HepG2 (cell line): ENCODE measurements around the gene TMEM214. TPM values are rescaled to one million over a fixed set of nuclear protein-coding genes. Genes with fewer than 3 reads are reported as not detected.

ENCODE experiments used
- ARID4A ChIP-seq: sonication (generic); formaldehyde crosslinking; IDR thresholded peaks from 2 replicates; pipeline ENCODE4 v1.5.0; 2020; ENCODE audit warnings: mild to moderate bottlenecking, missing genetic modification reagents, borderline replicate concordance
- ARNTL ChIP-seq: sonication (generic); formaldehyde crosslinking; IDR thresholded peaks from 2 replicates; pipeline ENCODE4 v1.4.0; 2020; ENCODE audit warnings: mild to moderate bottlenecking, missing genetic modification reagents
- CBX2 ChIP-seq, 2 experiments: fragments of 200-600 bp in 1 of 2; sonication (generic); formaldehyde crosslinking in 1 of 2; IDR thresholded peaks; 2 replicates each; pipeline versions ENCODE4 v1.7.0 to v1.8.1; 2018 to 2022; ENCODE audit warnings: low read depth in 2 of 2, low read length in 1 of 2, mild to moderate bottlenecking in 1 of 2, missing genetic modification reagents in 1 of 2
- CENPBD1 ChIP-seq: sonication (generic); formaldehyde crosslinking; IDR thresholded peaks from 2 replicates; pipeline ENCODE4 v1.8.0; 2022; ENCODE audit warnings: missing genetic modification reagents, low read depth, mild to moderate bottlenecking, borderline replicate concordance
- GLI4 ChIP-seq: sonication (generic); formaldehyde crosslinking; IDR thresholded peaks from 2 replicates; pipeline ENCODE4 v1.5.1; 2020; ENCODE audit warnings: missing genetic modification reagents, mild to moderate bottlenecking, moderate library complexity, borderline replicate concordance
- HMGA1 ChIP-seq: sonication (generic); formaldehyde crosslinking; conservative IDR thresholded peaks from 2 replicates; pipeline ENCODE4 v1.4.0; 2020; ENCODE audit warnings: missing genetic modification reagents
- HNF1B ChIP-seq: sonication (generic); formaldehyde crosslinking; IDR thresholded peaks from 2 replicates; pipeline ENCODE4 v1.5.1; 2020; ENCODE audit warnings: mild to moderate bottlenecking, moderate library complexity, missing genetic modification reagents
- JUND ChIP-seq: sonication (generic); formaldehyde crosslinking; IDR thresholded peaks from 2 replicates; pipeline ENCODE4 v1.8.0; 2022; ENCODE audit warnings: mild to moderate bottlenecking, missing genetic modification reagents
- KDM4B ChIP-seq: sonication (generic); formaldehyde crosslinking; IDR thresholded peaks from 2 replicates; pipeline ENCODE4 v1.4.0; 2020; ENCODE audit warnings: missing genetic modification reagents
- PRDM4 ChIP-seq: sonication (generic); formaldehyde crosslinking; IDR thresholded peaks from 2 replicates; pipeline ENCODE4 v1.9.0; 2021; ENCODE audit warnings: missing genetic modification reagents, borderline replicate concordance
- ZBTB39 ChIP-seq: sonication (generic); formaldehyde crosslinking; IDR thresholded peaks from 2 replicates; pipeline ENCODE4 v1.5.0; 2020; ENCODE audit warnings: missing genetic modification reagents
- ZFP36L1 ChIP-seq: sonication (generic); formaldehyde crosslinking; IDR thresholded peaks from 2 replicates; pipeline ENCODE4 v1.8.0; 2022; ENCODE audit warnings: mild to moderate bottlenecking, missing genetic modification reagents, moderate library complexity
- ZNF329 ChIP-seq: sonication (generic); formaldehyde crosslinking; IDR thresholded peaks from 2 replicates; pipeline ENCODE4 v1.9.0; 2021; ENCODE audit warnings: low read depth, mild to moderate bottlenecking, missing genetic modification reagents
- ZNF501 ChIP-seq: sonication (generic); formaldehyde crosslinking; IDR thresholded peaks from 2 replicates; pipeline ENCODE4 v1.5.1; 2020; ENCODE audit warnings: mild to moderate bottlenecking, moderate library complexity, missing genetic modification reagents
- ZNF747 ChIP-seq: sonication (generic); formaldehyde crosslinking; IDR thresholded peaks from 2 replicates; pipeline ENCODE4 v1.8.1; 2023; ENCODE audit warnings: missing genetic modification reagents, mild to moderate bottlenecking, borderline replicate concordance
- ZNF816 ChIP-seq: sonication (generic); formaldehyde crosslinking; IDR thresholded peaks from 2 replicates; pipeline ENCODE4 v1.8.0; 2022; ENCODE audit warnings: missing genetic modification reagents, mild to moderate bottlenecking, borderline replicate concordance
- polyA plus RNA-seq, 8 experiments: library from polyadenylated mRNA; depleted of rRNA in 3 of 8; stranded (reverse) in 7 of 8; unstranded in 1 of 8; fragments of >200 nt; fragmentation: Illumina TruSeq in 4 of 8; extraction: Trizol in 4 of 8; gene quantifications; 2 replicates each; pipeline versions ENCODE4 v1.2.1 to v1.2.3, GENCODE V29; 2011 to 2016; ENCODE audit warnings: low read depth in 4 of 8, missing spikeins in 1 of 8, mixed read lengths in 1 of 8; ENCODE audit not compliant: insufficient read depth in 1 of 8
- total RNA-seq, 5 experiments: library from RNA; depleted of rRNA; stranded (reverse); fragments of >200 nt; fragmentation: Illumina TruSeq; extraction: Trizol; gene quantifications; 2 replicates each; pipeline ENCODE4 v1.2.3, GENCODE V29; 2016; ENCODE audit warnings: low read depth in 1 of 5

The TMEM214 gene
- total and polyA plus RNA-seq, 2 of the 13 experiments (the other 11 are each of a cell fraction or from before 2014, with no cell fraction given), result 58.3 to 132 TPM

- TF ChIP-seq HNF1B (CRISPR knock-in tag), result peak; percentile 56; the same call in 1 of the 2 replicates
- TF ChIP-seq CBX2 (IDR thresholded peaks at IDR 0.05; ENCODE audit: low read depth, low read length), result no peak
- no peak for TF ChIP-seq CBX2 (CRISPR knock-in tag; IDR thresholded peaks at IDR 0.05; ENCODE audit: low read depth)
- TF ChIP-seq ZNF816 (CRISPR knock-in tag), result 0 out of 2 replicates have a peak, but pooled peaks have one; percentile 53
- TF ChIP-seq ZNF329 (CRISPR knock-in tag), result peak; percentile 54; the same call in 1 of the 2 replicates
- TF ChIP-seq KDM4B (CRISPR knock-in tag), result 0 out of 2 replicates have a peak, but pooled peaks have one; percentile 17
- no peak for TF ChIP-seq PRDM4 (CRISPR knock-in tag)
- no peak for TF ChIP-seq JUND (CRISPR knock-in tag)
- peak; percentile 6; the same call in 1 of the 2 replicates for TF ChIP-seq ZNF501 (CRISPR knock-in tag)
- TF ChIP-seq ZNF747 (CRISPR knock-in tag), result peak; percentile 68; the same call in 1 of the 2 replicates
- TF ChIP-seq GLI4 (CRISPR knock-in tag), result peak; percentile 6; the same call in 1 of the 2 replicates
- peak; percentile 54; the same call in 1 of the 2 replicates for TF ChIP-seq ARID4A (CRISPR knock-in tag)
- TF ChIP-seq ZBTB39, result no peak
- TF ChIP-seq ARNTL (CRISPR knock-in tag), result no peak; the same call in 1 of the 2 replicates
- TF ChIP-seq ZFP36L1, result 0 out of 2 replicates have a peak, but pooled peaks have one; percentile 28
- no peak for TF ChIP-seq HMGA1 (CRISPR knock-in tag)
- 0 out of 2 replicates have a peak, but pooled peaks have one; percentile 14 for TF ChIP-seq CENPBD1 (CRISPR knock-in tag)
Measured at GRCh38 chr2:27033253-27033852, 588 bp downstream of the TMEM214 start (continued).
